ENCODE measurements around the gene POC1A.

The POC1A gene

DNA sequence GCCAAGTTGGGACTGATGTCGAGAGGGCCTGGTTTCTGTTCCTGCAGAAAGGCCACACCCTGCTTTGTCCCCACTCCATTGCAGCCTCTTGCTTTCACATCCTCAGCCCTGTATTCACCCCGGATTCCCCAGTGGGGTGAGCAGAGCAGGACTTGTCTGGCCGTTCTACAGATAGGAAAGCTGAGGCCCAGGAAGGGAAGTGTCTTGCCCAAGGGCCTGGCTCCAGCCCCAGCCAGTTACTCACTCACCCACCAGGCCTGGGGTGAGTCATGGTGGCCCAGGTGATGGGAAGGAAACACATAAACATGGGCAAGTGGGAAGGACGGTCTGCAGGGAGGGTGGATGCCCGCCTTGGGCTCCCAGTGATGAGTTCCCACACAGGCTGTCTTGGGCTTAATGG, 91.7 kb downstream of the POC1A start:
- TF ChIP-seq, protein P1, sequence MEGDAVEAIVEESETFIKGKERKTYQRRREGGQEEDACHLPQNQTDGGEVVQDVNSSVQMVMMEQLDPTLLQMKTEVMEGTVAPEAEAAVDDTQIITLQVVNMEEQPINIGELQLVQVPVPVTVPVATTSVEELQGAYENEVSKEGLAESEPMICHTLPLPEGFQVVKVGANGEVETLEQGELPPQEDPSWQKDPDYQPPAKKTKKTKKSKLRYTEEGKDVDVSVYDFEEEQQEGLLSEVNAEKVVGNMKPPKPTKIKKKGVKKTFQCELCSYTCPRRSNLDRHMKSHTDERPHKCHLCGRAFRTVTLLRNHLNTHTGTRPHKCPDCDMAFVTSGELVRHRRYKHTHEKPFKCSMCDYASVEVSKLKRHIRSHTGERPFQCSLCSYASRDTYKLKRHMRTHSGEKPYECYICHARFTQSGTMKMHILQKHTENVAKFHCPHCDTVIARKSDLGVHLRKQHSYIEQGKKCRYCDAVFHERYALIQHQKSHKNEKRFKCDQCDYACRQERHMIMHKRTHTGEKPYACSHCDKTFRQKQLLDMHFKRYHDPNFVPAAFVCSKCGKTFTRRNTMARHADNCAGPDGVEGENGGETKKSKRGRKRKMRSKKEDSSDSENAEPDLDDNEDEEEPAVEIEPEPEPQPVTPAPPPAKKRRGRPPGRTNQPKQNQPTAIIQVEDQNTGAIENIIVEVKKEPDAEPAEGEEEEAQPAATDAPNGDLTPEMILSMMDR (IDR thresholded peaks at IDR 0.05) = no peak

DNA sequence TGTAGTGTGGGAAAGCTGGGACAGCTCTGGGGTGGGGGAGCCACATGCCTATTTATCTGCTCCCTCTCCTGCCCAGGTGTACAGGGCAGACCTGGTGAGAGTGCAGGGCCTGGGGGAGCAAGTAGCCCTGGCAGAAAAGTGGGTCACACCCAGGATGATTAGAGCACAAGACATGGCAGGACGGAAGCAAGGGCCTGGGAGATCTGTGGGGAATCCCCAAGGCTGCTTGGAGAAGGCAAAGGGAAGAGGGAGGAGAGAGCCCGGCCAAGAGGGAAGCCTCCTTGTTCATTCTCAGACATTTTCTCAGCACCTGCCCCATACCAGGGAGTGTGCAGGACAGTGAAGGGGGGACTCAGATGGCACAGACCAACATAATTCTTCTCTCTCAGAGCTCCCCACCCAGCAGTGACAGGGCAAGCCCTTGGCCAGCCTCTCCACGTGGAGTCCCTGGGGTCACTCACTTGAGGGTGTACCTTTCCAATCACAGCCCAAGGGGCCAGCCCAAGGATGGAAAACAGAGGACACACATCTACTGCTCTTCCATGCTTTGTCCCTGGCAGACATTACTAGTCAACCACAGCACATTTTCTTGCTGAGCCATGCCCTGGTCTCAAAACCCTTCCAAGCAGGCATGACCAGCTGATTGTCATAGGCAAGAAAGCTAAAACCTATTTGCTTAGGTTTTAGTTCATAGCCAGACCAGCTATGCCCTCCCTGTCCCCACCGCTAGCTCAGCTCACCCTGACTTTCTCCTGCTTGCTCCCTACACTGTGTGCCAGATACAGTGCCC, 92.9 kb downstream of the POC1A start:
- TF ChIP-seq, protein P1 (IDR thresholded peaks at IDR 0.05) = no peak

- TF ChIP-seq, protein P1 (IDR thresholded peaks at IDR 0.05) = no peak
Observed at GRCh38 chr3:52059781-52060180, 94.4 kb downstream of the POC1A start.

DNA sequence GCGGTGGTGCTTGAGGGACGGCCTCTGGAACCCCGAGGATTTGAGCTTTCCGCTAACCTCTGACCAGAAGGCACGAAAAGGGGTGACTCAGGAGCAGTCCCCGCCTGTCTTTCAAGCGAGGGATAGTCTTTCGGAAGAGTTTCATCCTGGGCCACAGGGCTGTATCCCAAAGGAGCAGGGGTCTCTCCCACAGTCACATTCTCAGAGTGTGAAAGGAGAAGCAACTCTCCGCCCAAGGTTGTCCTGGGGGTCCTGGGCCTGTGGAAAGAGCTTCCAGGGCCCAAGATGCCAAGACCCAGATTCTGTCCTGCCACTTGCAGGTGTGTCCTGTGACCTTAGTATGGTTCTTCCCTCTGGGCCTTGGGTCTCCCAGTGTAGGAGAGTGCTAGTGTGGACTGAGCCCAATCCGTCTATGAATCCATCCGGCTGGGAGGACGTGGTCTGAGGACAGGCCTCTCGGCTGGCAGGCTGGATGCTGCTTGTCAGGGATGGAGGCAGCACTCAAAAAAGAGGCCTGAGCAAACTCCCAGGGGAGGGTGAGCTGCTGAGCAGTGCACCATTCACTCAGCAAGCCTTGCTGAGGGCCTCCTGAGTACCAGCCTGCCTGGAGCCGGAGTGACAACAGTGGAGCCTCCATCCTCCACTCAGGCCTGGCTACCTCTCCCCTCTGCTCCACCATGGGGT, 96.3 kb downstream of the POC1A start:
- TF ChIP-seq, protein P1 (IDR thresholded peaks at IDR 0.05) = no peak

GRCh38 chr3:52056968-52057811, 97.0 kb downstream of the POC1A start:
- TF ChIP-seq, protein P1 (IDR thresholded peaks at IDR 0.05) = no peak

GRCh38 chr3:52056521-52056967, 97.7 kb downstream of the POC1A start, which contains the start of gene DUSP7:
DUSP7 (minus strand) TSS chr3:52056571; CDS start chr3:52056366, 205 bp downstream.
- TF ChIP-seq, protein P1 (IDR thresholded peaks at IDR 0.05) = no peak

Measured in LNCAP (cell line).